HK-2 (cell line): ENCODE results near the gene AIF1L.

Experiments used
- DNase-seq: peaks from one replicate; pipeline ENCODE4 v3.0.0-alpha.2; 2018; ENCODE audit not compliant: unreplicated experiment

The AIF1L gene

DNA sequence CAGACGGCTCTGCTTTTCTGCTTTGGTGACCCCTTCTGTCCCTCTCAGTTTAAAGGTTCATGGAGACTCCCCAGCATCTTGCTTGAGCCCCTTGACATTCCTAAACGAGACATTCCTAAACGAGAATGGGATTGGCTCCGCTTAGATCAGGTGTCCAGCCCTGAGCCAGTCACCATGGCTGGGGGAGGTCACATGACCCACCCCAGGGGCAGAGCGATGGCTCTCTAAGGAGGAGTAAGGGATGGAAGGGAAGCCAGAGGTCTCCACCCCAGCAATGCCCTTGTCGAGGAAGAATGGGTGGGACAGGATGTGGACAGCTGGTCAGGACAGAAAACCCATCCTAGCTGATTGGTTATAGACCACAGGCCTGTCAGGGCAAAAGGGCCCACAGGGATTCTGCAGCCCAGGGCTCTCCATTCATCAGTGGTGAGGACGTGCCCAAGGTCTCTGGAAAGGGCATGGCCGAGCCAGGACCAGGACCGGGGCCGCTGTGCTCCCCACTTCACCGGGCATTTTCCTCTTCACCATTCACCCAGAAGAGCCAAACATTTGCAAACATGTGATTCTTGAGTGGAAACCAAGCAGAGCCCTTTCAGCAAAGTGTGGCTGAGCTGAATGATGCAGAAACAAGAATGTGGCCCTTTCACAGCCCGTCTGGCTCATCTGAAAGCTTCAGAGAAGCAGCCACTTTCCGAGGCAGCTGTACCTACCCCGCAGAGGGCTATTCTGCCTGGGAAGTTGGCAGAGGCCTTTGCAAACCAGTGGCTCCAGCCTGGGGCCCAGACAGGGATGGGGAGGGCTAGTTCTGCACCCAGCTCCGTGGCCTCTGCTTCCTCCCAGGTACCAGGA is 19.8 kb upstream of the AIF1L start:
- no peak for DNase-seq

DNA sequence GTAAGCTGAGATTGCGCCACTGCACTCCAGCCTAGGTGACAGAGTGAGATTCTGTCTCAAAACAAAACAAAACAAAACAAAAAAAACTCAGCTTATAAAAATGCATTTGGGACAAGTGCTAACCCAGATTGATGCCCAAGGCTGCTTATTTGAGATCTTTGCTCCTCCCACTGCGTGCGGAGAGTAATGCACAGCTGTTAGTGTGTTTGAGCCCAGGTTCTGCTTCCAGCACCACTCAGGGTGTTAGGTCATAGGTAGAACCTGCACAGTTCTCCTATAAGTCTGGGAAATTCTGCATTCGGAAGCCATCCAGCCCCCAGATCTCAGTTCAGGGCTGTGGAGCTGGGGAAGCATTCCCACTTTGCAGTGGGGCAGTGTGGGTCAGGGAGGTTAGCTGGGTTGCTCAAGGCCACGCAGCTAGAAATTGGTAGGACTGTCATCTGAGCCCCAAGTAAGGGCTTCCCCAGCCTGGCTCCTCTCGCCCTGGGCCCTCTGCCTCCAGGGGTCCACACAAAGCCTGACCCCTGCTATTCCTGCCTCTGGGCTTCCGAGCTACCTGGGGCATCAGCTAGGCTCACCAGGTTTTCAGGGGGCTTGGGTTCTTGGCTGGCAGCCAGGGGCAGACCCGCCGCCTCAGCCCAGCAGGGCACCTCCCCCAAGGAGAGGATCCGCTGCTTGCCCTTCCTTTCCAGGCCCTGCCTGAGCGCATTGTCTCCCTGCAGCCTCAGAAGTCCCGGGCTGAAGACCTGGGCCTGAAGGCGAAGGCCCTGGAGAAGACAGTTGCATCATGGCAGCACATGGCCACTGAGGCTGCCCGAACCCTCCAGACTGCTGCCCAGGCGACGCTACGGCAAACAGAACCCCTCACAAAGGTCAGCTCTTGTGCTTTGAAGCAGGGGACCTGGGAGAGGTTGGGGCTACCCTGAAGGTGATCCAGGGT is 17.6 kb upstream of the AIF1L start:
- DNase-seq, result no peak

DNA sequence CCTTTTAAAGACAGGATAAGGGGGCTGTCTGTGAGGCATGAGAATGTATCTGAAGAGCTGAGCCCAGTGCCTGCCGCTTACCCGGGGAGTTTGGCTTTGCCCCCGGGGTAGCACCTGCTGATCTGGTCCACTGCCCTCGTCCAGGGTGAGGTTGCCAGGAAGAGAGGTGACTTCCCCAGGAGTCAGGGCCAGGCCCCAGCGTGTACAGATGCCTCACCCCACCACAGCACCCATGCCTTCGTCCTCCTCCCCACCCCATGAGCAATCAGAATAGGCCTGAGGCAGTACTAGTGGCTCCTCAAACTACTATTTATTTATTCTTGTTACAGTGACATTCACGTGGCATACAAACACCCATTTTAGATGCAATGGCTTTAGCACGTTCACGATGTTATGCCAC is 15.7 kb upstream of the AIF1L start:
- no peak for DNase-seq

DNA sequence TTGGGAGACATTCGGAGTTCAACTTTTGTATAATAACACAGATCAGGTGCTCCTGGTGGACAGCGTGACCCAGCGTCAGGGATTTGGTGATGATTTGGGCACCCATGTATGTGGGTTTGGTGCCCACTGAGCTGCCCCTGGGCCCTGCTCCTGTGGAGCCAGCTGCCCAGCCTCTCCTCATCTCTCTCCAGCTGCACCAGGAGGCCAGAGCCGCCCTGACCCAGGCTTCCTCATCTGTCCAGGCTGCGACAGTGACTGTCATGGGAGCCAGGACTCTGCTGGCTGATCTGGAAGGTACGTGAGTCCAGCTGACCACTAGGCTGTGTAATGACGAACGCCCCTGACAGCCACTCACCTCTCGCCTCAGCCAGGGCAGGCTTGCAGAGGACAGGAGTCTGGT is 14.5 kb upstream of the AIF1L start:
- DNase-seq, result no peak

DNA sequence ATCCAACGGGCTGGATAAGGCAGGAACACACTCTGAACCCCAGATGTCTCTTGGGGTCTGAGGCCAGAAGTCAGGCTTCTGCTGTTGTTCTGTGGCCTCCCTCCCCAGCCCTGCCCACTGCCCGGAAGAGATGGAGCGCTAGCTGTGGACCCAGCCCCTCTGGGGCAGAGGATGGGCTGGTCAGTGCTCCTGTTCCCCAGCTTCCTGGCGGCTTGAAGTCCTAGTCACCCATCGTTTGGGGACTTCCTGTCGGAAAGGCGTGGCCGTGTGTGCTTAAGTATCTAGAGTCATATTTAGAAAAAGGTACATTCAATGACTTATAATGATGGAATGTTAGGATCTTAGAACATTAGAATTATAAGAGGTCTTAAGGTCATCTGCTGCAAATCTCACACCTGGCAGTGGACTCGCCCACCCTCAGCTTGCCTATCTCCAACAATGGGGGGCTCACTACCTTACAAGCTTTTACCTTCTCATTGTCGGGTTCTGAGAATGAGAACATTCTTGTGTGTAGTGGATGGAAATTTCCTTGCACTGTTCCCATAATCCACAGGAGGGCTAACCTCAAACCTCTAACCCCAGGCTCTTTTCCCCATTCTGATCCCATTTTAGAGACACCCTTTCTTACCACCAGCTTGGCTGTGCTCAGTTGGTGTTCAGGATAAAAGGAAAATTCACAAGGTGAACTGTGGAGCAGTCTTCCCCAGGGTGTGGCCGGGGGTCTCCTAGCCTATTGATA is 13.4 kb upstream of the AIF1L start:
- no peak for DNase-seq

DNA sequence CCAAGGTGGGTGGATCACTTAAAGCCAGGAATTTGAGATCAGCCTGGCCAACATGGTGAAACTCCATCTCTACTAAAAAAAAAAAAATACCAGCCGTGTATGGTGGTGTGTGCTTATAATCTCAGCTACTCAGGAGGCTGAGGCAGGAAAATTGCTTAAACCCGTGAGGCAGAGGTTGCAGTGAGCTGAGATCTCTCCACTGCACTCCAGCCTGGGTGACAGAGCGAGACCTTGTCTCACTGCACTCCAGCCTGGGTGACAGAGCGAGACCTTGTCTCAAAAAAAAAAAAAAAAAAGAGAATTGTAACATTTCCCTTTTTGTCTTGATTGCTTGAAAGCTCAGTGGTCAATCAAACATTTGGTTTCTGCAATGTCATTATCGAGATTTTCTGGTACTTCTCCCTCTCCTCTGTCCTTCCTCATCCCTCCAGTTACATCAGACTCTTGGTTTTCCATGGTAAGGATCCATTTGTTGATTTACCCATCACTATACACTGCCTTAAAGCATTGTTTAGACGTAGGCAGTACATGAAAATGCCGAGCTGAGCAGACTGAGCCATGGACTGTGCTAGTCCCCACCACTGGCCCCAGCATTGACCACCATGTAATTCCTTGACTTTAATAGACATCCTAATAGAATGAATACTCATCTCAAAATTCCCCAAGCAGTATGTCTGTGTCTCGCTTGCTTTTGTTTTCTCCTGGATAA is 11.5 kb upstream of the AIF1L start:
- no peak for DNase-seq

DNA sequence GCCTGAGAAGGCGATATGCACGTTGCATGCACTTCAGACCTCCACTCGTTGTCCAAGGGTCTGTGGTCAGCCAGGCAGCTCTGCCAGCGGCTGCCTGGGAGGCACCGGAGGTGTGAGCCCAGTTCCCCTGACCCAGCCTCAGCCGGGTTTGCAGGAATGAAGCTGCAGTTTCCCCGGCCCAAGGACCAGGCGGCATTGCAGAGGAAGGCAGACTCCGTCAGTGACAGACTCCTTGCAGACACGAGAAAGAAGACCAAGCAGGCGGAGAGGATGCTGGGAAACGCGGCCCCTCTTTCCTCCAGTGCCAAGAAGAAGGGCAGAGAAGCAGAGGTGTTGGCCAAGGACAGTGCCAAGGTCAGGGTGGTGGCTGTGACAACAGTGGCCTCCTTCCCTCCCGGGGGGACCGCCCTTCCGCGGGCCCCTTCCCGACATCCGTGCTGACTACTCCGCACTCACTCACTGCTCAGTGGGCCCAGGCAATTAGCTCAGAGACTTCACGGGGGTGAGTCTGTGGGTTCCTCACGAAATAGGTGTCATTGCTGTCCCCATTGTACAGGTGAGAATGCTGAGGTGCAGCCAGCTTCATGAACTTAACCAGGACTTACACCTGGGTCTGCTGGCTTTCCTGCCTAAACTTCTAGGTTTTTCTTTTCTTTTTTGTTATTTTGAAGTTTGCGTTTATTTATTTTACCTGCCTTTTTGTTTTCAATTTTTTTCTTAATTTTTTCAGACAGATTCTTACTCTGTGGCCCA is 10.8 kb upstream of the AIF1L start:
- no peak for DNase-seq

DNA sequence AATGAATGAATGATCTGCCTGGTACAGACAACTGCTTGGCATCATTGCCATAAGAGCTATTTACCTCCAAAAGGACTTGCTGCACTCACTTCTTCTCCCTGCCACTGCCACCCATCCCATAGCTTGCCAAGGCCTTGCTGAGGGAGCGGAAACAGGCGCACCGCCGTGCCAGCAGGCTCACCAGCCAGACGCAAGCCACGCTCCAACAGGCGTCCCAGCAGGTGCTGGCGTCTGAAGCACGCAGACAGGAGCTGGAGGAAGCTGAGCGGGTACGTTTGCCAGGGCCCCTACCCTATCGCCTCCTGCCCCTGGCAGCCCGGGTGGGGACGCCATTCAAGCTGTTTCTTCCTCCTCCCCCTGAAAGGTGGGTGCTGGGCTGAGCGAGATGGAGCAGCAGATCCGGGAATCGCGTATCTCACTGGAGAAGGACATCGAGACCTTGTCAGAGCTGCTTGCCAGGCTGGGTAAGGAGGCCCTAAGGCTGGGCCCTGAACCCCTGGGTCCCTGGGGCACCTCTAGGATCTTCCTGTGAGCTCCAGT is 8.9 kb upstream of the AIF1L start:
- no peak for DNase-seq

DNA sequence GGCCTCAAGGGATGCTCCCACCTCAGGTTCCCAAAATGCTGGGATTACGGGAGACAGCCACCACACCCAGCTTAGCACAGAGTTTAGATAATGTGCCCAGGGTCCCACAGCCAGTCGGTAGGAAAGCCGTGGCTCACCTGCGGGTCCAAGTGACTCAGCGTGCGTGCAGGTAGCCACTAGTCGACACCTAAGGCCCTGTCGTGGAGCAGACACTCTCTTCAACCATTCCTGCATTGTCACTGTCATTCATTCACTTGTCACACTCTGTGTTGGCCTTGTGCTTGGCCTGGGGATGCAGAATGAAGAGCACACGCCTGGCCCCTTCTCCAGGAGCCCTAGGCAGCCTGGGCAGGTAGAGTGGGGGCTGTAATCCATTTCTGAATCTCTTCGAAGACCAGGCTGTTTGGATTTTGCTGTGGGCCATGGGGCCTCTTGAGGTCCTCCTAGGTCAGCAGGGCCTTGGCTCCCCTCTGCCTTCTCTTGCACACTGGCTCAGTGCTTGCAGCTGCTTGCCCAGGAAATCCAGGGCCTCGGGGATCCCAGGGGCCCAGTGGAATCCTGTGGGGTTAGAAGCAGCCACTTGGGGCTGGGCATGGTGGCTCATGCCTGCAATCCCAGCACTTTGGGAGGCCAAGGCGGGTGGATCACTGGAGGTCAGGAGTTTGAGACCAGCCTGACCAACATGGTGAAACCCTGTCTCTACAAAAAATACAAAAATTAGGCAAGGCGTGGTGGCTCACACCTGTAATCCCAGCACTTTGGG is 6.1 kb upstream of the AIF1L start:
- DNase-seq, result no peak

DNA sequence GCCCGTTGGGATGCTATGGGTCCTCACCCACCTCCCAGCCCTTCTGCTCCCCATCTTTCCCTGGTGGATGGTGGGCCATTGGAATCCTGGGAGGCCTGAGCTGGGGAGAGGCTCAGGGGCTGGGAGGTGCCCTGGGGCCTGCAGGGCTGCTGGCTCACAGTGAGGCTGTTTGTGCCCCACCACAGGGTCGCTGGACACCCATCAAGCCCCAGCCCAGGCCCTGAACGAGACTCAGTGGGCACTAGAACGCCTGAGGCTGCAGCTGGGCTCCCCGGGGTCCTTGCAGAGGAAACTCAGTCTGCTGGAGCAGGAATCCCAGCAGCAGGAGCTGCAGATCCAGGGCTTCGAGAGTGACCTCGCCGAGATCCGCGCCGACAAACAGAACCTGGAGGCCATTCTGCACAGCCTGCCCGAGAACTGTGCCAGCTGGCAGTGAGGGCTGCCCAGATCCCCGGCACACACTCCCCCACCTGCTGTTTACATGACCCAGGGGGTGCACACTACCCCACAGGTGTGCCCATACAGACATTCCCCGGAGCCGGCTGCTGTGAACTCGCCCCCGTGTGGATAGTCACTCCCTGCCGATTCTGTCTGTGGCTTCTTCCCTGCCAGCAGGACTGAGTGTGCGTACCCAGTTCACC is 4.9 kb upstream of the AIF1L start:
- no peak for DNase-seq

DNA sequence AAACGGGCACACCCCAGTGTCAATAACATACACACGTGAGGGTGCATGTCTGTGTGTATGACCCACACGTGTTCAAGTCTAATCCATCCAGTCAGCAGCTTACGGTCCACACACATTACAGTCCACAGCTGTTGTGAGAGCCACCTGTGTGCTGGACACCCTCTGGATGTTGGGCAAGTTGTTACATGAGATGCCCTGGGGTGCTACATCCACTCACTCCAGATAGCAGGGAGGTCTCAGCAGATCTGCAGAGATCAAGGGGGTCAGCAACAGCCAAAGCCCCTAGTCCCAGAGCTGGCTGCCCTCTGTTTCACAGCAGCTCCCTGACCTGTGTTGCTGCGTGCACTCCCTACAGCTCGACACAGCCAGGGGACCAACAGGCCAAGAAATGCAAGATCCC is 4.3 kb upstream of the AIF1L start:
- no peak for DNase-seq

DNA sequence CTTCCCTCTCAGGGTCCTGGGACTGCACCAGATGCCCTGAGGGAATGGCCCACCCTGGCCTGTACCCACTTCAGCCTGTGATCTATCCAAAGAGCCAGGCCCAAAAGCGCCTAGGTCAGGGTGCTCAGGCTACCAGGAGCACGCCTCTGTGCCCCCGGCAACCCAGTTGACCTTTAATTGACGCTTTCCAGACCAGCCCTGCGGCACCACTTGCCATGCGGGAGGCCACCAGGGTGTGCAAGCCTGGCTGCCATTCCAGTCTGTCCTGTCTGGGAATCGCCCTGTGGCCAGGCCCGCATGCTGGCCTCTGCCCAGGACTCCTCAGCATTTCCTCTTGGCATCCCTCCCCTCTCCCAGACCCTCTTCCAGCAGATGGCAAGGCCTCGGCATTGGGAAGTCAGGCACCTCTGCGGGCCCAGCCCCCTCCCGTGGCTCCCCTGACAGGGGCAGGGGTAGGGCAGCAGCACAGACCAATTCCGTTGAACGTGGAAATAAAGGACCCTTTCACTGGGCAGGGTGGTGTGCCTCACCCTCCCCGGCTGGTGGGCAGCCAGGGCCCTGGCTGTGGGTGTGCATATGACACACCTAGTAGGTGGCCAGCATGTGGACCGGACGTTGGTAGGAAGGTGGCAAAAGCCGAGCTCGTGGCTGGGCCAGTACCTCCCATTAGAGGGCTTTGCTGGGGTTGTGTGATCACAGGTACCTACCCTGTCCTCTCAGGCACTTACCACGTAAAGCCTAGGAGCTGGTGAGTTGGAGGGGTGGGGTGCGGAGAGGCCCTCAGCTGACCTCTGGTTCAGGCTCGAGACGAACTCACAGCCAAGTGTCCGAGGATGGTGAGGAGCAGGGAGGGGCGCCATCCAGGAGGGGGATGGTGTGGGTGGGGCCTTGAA is 3.5 kb upstream of the AIF1L start:
- DNase-seq, result no peak

DNA sequence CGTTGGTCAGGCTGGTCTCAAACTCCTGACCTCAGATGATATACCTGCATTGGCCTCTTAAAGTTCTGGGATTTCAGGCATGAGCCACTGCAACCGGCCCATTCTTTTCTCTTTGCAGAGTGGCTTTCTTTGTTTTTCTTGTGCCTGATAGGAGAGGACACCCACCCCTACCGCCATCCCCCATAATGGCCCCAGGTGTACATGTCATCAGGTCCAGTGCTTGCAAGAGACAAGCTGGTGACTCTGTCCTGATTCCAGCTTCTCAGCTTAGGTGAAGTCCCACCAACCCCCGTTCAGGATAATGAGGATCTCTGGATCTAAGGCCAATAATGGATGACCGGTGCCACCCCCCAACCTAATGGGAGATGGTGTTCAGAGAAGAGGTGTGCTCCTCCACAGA is 2.3 kb upstream of the AIF1L start:
- no peak for DNase-seq

DNA sequence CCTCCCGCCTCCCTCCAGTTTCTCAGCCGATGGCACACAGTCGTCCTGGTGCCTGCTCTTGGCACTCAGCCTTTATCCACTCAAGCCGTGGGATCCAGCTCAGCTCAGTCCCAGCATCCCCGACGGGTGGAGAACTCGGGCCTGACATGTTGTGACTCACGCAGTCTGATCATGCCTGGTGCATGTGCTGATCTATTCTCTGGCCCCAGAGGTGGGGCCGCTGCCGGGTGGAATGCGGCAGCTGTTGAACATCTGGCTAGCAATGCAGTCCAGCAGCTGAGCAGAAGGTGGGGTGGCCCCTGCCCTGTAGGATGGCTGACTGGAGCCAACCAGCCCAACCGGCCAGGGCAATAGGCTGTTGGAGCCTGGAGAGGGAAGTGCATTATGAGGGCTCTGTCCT is 1.7 kb upstream of the AIF1L start:
- DNase-seq, result no peak

DNA sequence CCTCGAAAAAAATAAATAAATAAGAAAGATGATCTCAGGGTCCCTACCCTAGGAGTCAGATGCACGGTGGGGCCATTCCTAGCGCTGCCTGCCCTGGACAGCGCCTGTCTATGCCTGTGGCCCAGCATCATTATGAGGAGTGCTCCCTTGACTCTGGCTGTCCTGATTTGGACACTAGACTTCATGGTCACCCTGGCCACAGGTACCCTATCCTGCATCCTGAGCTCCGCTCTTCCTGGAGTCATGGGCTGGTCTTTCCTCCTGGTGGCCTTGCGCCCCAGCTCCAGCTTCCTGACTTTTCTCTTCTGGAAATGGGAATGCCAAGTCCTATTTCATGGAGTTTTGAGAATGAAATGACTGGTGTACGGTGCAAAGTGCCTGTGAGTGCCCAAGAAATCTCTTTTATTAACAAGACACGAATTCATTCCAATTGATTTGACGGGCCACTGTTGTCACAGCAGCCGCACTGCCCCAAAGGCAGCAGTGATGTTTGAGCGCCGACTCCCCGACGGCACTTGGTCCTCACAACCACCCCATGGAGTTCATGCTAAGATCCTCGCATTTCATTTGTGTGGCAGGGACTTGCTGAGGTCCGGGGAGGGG is 564 bp upstream of the AIF1L start:
- DNase-seq, result no peak

DNA sequence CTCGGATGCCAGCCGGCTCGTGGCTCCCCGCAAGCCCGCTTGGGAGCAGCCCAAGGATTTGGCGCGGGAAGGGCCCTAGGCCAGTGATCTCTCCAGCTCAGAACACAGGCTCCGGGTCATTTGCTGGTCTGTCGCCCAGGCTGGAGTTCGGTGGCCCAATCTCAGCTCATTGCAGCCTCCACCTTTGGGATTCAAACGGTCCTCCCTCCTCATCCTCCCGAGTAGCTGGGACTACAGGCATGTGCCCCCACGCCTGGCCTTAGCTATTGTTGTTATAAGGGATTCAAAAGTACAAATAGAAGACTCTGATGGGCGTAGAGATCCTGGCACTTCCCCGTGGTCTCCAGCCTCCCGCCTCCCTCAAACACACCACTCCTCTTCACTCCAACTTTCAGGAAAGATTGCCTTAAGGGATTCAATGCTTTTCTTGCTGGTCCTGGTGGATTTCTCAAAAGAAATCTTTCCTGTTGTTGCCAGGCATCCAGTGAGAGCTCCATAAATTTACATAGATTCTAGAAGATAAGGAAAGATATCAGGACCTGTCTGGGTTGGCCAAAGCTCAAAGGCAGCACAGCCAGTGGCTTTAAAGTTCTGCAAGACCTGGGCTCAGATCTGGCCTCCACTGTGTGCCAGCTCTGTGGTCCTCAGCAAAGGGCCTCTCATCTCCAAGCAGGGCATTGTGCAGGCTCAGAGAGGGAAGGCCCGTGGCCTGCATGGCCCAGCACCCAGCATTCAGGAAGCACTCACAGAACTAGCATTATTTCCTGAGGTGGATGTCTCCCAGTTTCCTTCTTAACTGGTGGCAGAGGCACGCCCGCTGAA is 1.0 kb downstream of the AIF1L start:
- DNase-seq, result no peak

DNA sequence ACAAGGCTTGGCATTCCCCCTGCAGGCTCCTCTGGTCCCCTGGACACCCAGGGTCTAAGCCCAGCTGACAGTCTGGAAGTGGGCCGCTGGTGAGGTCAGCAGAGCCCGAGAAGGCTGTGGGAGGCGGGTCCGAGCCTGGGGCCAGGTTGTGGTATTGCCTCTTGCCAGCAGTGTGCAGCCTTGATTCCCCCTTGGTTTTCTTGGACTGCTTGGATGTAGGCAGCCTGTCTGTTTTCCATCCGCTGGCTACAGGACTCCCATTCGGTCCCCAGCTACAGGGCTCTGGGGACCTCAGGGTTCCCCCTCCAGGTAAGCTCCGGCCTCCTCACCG is 1.6 kb downstream of the AIF1L start:
- DNase-seq, result peak; percentile 44
